Measurements from ENCODE around the gene NDUFAF2.

NDUFAF2 gene

GRCh38 chr5:61051267-61051666, 106.3 kb downstream of the NDUFAF2 start:
- H3K36me3 ChIP-seq (ENCODE audit: control insufficient read depth, insufficient read depth, low read length) = no peaks in the 10 kb centered on the region
- no peak for DNase-seq (ENCODE audit: extremely low read depth, insufficient read length)
- H3K27me3 ChIP-seq (replicated peaks; ENCODE audit: control insufficient read depth, insufficient read depth, low read length) = no peaks in the 10 kb centered on the region
- TF ChIP-seq CTCF (IDR thresholded peaks at IDR 0.05; ENCODE audit: insufficient read depth, low read length, poor library complexity, severe bottlenecking) = no peak
- no peak overlapping the region for H3K4me3 ChIP-seq (replicated peaks; ENCODE audit: low read depth, low read length)

GRCh38 chr5:61052882-61053281, 107.9 kb downstream of the NDUFAF2 start:
- H3K4me3 ChIP-seq (replicated peaks; ENCODE audit: low read depth, low read length) = no peak overlapping the region
- no peaks in the 10 kb centered on the region for H3K27me3 ChIP-seq (replicated peaks; ENCODE audit: control insufficient read depth, insufficient read depth, low read length)
- no peak for DNase-seq (ENCODE audit: extremely low read depth, insufficient read length)
- H3K36me3 ChIP-seq (ENCODE audit: control insufficient read depth, insufficient read depth, low read length) = no peaks in the 10 kb centered on the region
- TF ChIP-seq CTCF (IDR thresholded peaks at IDR 0.05; ENCODE audit: insufficient read depth, low read length, poor library complexity, severe bottlenecking) = no peak

GRCh38 chr5:61053937-61054336, 108.9 kb downstream of the NDUFAF2 start:
- no peaks in the 10 kb centered on the region for H3K36me3 ChIP-seq (ENCODE audit: control insufficient read depth, insufficient read depth, low read length)
- H3K4me3 ChIP-seq (replicated peaks; ENCODE audit: low read depth, low read length) = no peak overlapping the region
- TF ChIP-seq CTCF (IDR thresholded peaks at IDR 0.05; ENCODE audit: insufficient read depth, low read length, poor library complexity, severe bottlenecking) = no peak
- DNase-seq (ENCODE audit: extremely low read depth, insufficient read length) = no peak
- no peaks in the 10 kb centered on the region for H3K27me3 ChIP-seq (replicated peaks; ENCODE audit: control insufficient read depth, insufficient read depth, low read length)

GRCh38 chr5:61055434-61056006, 110.5 kb downstream of the NDUFAF2 start:
- TF ChIP-seq CTCF (IDR thresholded peaks at IDR 0.05; ENCODE audit: insufficient read depth, low read length, poor library complexity, severe bottlenecking) = peak; percentile 58
- DNase-seq (ENCODE audit: extremely low read depth, insufficient read length) = peak; percentile 12
- H3K4me3 ChIP-seq (replicated peaks; ENCODE audit: low read depth, low read length) = no peak overlapping the region
- H3K36me3 ChIP-seq (ENCODE audit: control insufficient read depth, insufficient read depth, low read length) = no peaks in the 10 kb centered on the region
- H3K27me3 ChIP-seq (replicated peaks; ENCODE audit: control insufficient read depth, insufficient read depth, low read length) = no peaks in the 10 kb centered on the region

GRCh38 chr5:61059499-61059898, 114.5 kb downstream of the NDUFAF2 start:
- Histone ChIP-seq H3K4me3 (replicated peaks; ENCODE audit: low read depth, low read length) (no peak overlapping the region), H3K36me3 (ENCODE audit: control insufficient read depth, insufficient read depth, low read length) (no peaks in the 10 kb centered on the region), H3K27me3 (replicated peaks; ENCODE audit: control insufficient read depth, insufficient read depth, low read length) (no peaks in the 10 kb centered on the region)
- DNase-seq (ENCODE audit: extremely low read depth, insufficient read length) = no peak
- TF ChIP-seq CTCF (IDR thresholded peaks at IDR 0.05; ENCODE audit: insufficient read depth, low read length, poor library complexity, severe bottlenecking) = no peak

- no peaks in the 10 kb centered on the region for H3K27me3 ChIP-seq (replicated peaks; ENCODE audit: control insufficient read depth, insufficient read depth, low read length)
- H3K36me3 ChIP-seq (ENCODE audit: control insufficient read depth, insufficient read depth, low read length) = no peaks in the 10 kb centered on the region
- DNase-seq (ENCODE audit: extremely low read depth, insufficient read length) = no peak
- H3K4me3 ChIP-seq (replicated peaks; ENCODE audit: low read depth, low read length) = no peak overlapping the region
- no peak for TF ChIP-seq CTCF (IDR thresholded peaks at IDR 0.05; ENCODE audit: insufficient read depth, low read length, poor library complexity, severe bottlenecking)
Observed at GRCh38 chr5:61069150-61069549, 124.1 kb downstream of the NDUFAF2 start.
